Smooth muscle cell (in vitro differentiated cells): ENCODE results near the gene CDC27. TPM values are rescaled to one million over a fixed set of nuclear protein-coding genes. Genes with fewer than 3 reads are reported as not detected.

Experiments
- DNase-seq: peaks from one replicate; lab custom pipeline; 2025; ENCODE audit not compliant: unreplicated experiment; lab: John Stamatoyannopoulos, UW
- H2AFZ ChIP-seq: fragments of 200-600 bp; sonication (generic); 2 replicates; pipeline ENCODE4 v1.6.0; 2016; ENCODE audit warnings: antibody characterized with exemption, low read depth, mild to moderate bottlenecking
- H3F3A ChIP-seq: fragments of 200-600 bp; sonication (generic); 2 replicates; pipeline ENCODE4 v1.6.0; 2017; ENCODE audit warnings: antibody characterized with exemption, low read depth
- H3K27ac ChIP-seq: fragments of 200-600 bp; sonication (generic); 2 replicates; pipeline ENCODE4 v1.5.1; 2016; ENCODE audit warnings: low read depth, mild to moderate bottlenecking
- H3K27me3 ChIP-seq: fragments of 200-600 bp; sonication (generic); 2 replicates; pipeline ENCODE4 v1.6.1; 2016; ENCODE audit warnings: low read depth, mild to moderate bottlenecking
- H3K36me3 ChIP-seq: fragments of 200-600 bp; sonication (generic); 2 replicates; pipeline ENCODE4 v1.5.1; 2016; ENCODE audit warnings: low read depth
- H3K4me1 ChIP-seq: fragments of 200-600 bp; sonication (generic); 2 replicates; pipeline ENCODE4 v1.5.1; 2016; ENCODE audit warnings: low read depth
- H3K4me2 ChIP-seq: fragments of 200-600 bp; sonication (generic); 2 replicates; pipeline ENCODE4 v1.6.0; 2016; ENCODE audit warnings: mild to moderate bottlenecking
- H3K4me3 ChIP-seq: fragments of 200-600 bp; sonication (generic); 2 replicates; pipeline ENCODE4 v1.5.1; 2016; ENCODE audit warnings: mild to moderate bottlenecking
- H3K79me2 ChIP-seq: fragments of 200-600 bp; sonication (generic); 2 replicates; pipeline ENCODE4 v1.6.0; 2016; ENCODE audit warnings: low read depth, mild to moderate bottlenecking
- H3K9ac ChIP-seq: fragments of 200-600 bp; sonication (generic); 2 replicates; pipeline ENCODE4 v1.6.0; 2016; ENCODE audit warnings: low read depth
- H3K9me3 ChIP-seq: fragments of 200-600 bp; sonication (generic); replicated peaks from 2 replicates; pipeline ENCODE4 v1.5.1; 2016; ENCODE audit warnings: low read depth
- H4K20me1 ChIP-seq: fragments of 200-600 bp; sonication (generic); 2 replicates; pipeline ENCODE4 v1.6.0; 2016; ENCODE audit warnings: low read depth
- WGBS: methylation state at CpG from one replicate; pipeline ENCODE4 v1.1.7; 2016; ENCODE audit warnings: low lambda C conversion rate; 5-methylcytosine and 5-hydroxymethylcytosine counted together
- polyA plus RNA-seq: library from polyadenylated mRNA; unstranded; fragments of >200 nt; fragmentation: Nextera tagmentation; extraction: Ambion mirVana; gene quantifications from 2 replicates; pipeline ENCODE4 v1.2.1, GENCODE V29; 2016
- total RNA-seq: library from RNA; depleted of rRNA; stranded (reverse); fragments of >200 nt; gene quantifications from 2 replicates; pipeline ENCODE4 v1.2.3, GENCODE V29; 2014
- TF ChIP-seq, protein P1 (sequence below): fragments of 200-600 bp; sonication (generic); IDR thresholded peaks from 2 replicates; pipeline ENCODE4 v1.5.1; 2017; ENCODE audit warnings: borderline replicate concordance, mild to moderate bottlenecking, antibody characterized with exemption; ENCODE audit not compliant: insufficient read depth, poor library complexity, severe bottlenecking

CDC27 gene
- total and polyA plus RNA-seq, 2 experiments from 2014 or later, result 53.1 to 101 TPM

DNA sequence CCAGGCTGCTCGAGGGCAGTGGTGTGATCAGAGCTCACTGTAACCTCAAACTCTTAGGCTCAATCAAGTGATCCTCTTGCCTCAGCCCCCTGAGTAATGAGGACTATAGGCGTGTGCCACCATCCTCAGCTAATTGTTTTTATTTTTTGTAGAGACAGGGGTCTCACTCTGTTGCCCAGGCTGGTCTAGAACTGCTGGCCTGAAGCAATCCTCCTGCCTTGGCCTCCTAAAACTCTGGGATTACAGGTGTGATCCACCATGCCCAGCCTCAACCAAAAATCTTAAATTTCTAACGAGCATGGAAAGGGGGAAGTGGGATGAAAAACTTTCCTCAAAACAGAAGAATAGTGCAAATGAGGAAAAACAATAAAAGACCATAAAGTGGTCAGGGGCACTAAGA, 92.8 kb downstream of the CDC27 start:
- no peaks in the 10 kb centered on the region for H3K9me3 ChIP-seq
- 91% methylated on average over 3 of the region's 3 CpGs for WGBS

DNA sequence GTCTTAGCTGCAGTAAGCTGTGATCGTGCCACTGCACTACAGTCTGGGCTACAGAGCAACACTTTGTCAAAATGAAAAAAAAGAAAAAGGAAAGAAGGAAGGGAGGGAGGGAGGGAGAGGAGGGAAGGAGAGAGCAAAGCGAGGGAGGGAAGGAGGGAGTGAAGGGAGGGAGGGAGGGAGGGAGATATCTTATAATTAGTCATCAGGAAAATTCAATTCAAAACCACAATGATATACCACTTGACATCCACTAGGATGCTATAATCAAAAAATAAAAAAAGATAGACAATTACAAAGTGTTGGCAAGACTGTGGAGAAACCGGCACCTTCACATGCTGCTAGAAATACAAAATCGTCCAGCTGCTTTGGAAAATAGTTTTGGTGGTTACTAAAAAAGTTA, 93.8 kb downstream of the CDC27 start:
- no peak overlapping the region for H3K4me2 ChIP-seq
- no peaks in the 10 kb centered on the region for H3K9me3 ChIP-seq
- H2AFZ ChIP-seq, result no peak overlapping the region
- DNase-seq, result no peak
- no peak overlapping the region for H3K4me3 ChIP-seq
- TF ChIP-seq, protein P1, sequence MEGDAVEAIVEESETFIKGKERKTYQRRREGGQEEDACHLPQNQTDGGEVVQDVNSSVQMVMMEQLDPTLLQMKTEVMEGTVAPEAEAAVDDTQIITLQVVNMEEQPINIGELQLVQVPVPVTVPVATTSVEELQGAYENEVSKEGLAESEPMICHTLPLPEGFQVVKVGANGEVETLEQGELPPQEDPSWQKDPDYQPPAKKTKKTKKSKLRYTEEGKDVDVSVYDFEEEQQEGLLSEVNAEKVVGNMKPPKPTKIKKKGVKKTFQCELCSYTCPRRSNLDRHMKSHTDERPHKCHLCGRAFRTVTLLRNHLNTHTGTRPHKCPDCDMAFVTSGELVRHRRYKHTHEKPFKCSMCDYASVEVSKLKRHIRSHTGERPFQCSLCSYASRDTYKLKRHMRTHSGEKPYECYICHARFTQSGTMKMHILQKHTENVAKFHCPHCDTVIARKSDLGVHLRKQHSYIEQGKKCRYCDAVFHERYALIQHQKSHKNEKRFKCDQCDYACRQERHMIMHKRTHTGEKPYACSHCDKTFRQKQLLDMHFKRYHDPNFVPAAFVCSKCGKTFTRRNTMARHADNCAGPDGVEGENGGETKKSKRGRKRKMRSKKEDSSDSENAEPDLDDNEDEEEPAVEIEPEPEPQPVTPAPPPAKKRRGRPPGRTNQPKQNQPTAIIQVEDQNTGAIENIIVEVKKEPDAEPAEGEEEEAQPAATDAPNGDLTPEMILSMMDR, result no peak
- H3K9ac ChIP-seq, result no peak overlapping the region
- no peaks in the 10 kb centered on the region for H3K27me3 ChIP-seq
- peaks cover 5% of the 10 kb centered on the region for H4K20me1 ChIP-seq
- H3K4me1 ChIP-seq, result no peaks in the 10 kb centered on the region
- H3K79me2 ChIP-seq, result peaks cover 21% of the 10 kb centered on the region
- no peak overlapping the region for H3K27ac ChIP-seq
- H3K36me3 ChIP-seq, result no peaks in the 10 kb centered on the region
- 98% methylated on average over 3 of the region's 4 CpGs for WGBS
- no peaks in the 10 kb centered on the region for H3F3A ChIP-seq

More for the DNA sequence above, 92.8 kb downstream of the CDC27 start:
- Histone ChIP-seq H2AFZ (no peak overlapping the region), H3K9ac (no peak overlapping the region), H4K20me1 (peaks cover 4% of the 10 kb centered on the region), H3K36me3 (no peaks in the 10 kb centered on the region), H3F3A (no peaks in the 10 kb centered on the region), H3K27me3 (no peaks in the 10 kb centered on the region), H3K79me2 (peaks cover 19% of the 10 kb centered on the region), H3K4me3 (no peak overlapping the region), H3K4me1 (no peaks in the 10 kb centered on the region), H3K27ac (no peak overlapping the region), H3K4me2 (no peak overlapping the region)
- no peak for DNase-seq
- TF ChIP-seq, protein P1, result no peak

DNA sequence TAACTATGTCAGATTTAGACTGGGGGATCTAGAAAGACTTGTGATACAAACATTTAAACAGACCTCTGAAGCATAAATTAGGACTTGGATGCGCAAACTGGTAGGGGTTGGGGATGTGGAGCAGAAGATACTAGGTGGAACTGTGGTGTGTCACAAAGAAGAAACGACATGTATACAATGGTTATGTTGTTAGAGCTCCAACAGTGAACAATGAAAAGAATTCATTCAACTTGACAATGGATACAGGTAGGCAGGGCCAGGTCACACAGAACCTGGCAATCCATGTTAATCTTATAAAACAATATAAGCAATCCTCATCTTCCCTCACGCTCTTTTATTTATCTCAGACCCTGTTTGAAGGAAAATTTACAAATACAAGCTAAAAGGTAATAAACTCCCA, 102.0 kb downstream of the CDC27 start:
- WGBS, result 90% methylated on average over 3 of the region's 3 CpGs

DNA sequence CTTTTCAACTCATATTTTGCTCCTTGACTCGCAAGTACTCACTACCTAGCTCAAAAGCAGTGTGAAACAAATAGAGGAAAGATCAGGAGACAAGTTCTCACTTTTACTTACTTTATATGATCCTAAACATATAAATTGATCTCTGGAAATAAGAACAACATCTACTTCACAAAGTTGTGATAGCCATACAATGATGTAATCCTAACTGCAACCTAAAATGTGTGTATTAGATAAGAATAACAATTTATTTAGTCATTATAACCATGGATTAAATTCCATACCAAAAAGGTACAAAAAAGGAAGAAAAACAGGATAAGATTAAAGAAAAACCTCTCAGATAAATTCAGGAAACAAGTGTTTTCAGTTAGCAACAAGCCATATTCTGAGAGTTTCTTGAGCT, 103.4 kb downstream of the CDC27 start:
- Histone ChIP-seq H4K20me1 (peaks cover 63% of the 10 kb centered on the region), H3K27me3 (no peaks in the 10 kb centered on the region)
- DNase-seq, result no peak

More for the DNA sequence above, 102.0 kb downstream of the CDC27 start:
- Histone ChIP-seq H3K36me3 (no peaks in the 10 kb centered on the region), H3K27ac (no peak overlapping the region), H3K4me3 (no peak overlapping the region), H3K9ac (no peak overlapping the region), H2AFZ (no peak overlapping the region), H3K9me3 (no peaks in the 10 kb centered on the region), H3F3A (no peaks in the 10 kb centered on the region), H3K4me1 (no peaks in the 10 kb centered on the region), H3K27me3 (no peaks in the 10 kb centered on the region), H3K79me2 (peaks cover 32% of the 10 kb centered on the region), H3K4me2 (no peak overlapping the region), H4K20me1 (peaks cover 63% of the 10 kb centered on the region)
- TF ChIP-seq, protein P1, result no peak
- no peak for DNase-seq

More for the DNA sequence above, 103.4 kb downstream of the CDC27 start:
- H3K79me2 ChIP-seq, result peaks cover 27% of the 10 kb centered on the region
- TF ChIP-seq, protein P1, result no peak
- no peaks in the 10 kb centered on the region for H3K36me3 ChIP-seq
- H3K4me2 ChIP-seq, result no peak overlapping the region
- H3K9ac ChIP-seq, result no peak overlapping the region
- H3K9me3 ChIP-seq, result no peaks in the 10 kb centered on the region
- no peaks in the 10 kb centered on the region for H3F3A ChIP-seq
- H3K4me1 ChIP-seq, result no peaks in the 10 kb centered on the region
- 88% methylated on average over 1 of the region's 1 CpG for WGBS
- H3K27ac ChIP-seq, result no peak overlapping the region
- H3K4me3 ChIP-seq, result no peak overlapping the region
- H2AFZ ChIP-seq, result no peak overlapping the region
